Myocyte (in vitro differentiated cells): ENCODE data around the gene NMT2. TPM values are rescaled to one million over a fixed set of nuclear protein-coding genes. Genes with fewer than 3 reads are reported as not detected.

Experiments
- DNase-seq: peaks from one replicate; pipeline ENCODE4 v3.0.0-alpha.2; 2012; ENCODE audit warnings: low read depth
- total RNA-seq: library from RNA; depleted of rRNA; stranded (reverse); fragments of >200 nt; gene quantifications from 2 replicates; pipeline ENCODE4 v1.2.3, GENCODE V29; 2014

NMT2 gene
- total RNA-seq, 1 donor from 2014 or later, result 16.6 TPM

DNA sequence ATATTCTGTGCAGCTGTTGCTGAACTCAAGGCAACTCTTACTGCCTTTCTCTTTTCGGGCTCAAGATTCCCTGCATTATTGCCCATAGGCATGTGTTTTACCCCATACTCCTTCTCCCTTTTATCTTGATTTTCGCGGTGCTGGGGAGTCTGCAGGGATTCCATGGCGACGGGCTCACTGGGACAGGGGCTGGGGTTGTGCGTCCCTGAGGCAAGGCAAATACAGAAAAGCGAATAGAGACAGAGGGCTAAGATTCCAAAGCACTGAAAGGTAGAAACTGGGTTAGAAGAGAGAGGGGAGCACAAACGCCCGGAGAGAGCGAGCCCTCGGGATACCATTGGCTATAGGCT is 71.9 kb downstream of the NMT2 start:
- DNase-seq, result no peak

DNA sequence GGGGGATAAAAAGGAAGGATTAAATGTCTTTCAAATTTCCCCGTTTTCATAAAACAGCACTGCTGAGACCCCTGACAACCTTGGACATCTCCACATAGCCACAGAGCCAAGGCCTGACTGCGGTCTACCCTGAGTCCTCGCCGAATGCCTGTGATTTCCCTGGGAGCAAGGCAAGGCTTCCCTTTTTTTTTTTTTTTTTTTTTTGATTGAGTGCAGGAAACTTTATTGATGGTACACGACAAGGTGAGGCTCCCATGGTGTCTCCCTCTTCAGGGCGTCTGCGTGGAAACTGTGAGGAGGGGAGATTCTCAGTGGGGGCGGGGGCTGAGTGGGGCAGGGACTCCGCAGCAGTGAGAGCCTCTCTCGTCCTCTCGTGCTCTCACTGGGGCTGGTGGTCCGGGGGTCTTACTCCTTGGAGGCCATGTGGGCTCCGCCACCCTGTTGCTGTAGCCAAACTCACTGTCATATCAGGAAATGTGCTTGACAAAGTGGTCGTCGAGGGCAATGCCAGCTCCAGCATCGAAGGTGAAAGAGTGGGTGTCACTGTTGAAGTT is 75.6 kb downstream of the NMT2 start:
- DNase-seq, result no peak

DNA sequence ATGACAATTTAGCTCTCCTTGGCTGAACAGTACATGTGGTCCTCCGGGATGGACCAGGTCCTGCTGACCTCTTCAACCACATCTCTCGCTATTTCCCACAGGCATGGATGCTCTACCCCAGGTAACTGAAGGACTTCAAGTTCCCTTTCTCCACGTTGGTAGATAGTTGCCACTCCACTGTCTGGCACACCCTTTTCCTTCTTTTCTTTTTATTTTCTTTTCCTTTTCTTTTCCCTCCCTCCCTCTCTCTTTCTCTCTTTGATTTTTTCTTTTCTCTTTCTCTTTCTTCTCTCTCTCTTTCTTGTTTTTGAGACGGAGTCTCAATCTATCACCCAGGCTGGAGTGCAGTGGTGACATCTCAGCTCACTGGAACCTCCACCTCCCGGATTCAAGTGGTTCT is 77.1 kb downstream of the NMT2 start:
- DNase-seq, result no peak

DNA sequence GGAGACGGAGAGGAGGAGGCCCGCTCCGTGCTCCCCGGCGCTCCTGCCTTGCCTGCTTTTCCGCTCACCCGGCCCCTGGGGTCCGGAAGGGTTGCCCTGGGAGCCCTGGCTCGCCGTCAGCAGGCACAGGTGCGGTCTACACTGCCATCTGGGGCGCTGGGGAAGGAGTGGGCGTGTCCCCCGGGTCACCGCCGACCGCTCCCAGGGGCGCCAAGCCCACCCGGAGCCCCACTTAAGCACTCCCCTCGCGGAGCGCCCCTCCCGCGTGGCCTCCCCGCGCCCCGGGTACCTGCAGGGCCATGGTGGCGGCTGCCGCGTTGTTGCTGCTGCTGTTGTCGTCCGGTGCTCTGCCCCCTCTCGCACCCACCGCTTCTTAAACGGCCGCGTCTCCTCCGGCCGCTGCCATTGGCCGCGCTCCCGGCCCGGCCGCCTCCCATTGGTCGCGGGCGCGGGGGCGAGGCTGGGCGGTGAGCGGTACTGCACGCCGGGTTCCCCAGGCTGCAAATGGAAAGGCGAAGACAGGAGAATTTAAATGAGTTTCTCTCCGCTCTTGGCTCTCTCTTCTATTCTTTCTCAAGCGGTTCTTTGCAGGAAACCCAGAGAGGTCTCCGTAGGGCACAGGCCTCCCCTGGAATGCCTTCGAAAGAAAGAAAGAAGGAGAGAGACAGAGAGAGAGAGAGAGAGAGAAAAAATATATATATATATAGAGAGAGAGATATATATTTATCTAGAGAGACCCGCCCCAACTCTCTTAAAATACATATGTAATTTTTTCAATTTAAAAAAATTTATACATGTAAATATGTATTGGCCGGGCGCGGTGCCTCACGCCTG is 79.8 kb downstream of the NMT2 start, which contains the start of gene ACBD7:
Gene ACBD7 (minus strand): TSS at position 349 of the 834 bp plus-strand sequence. CDS start 48 bp downstream, at position 301.
- DNase-seq, result peak; percentile 86

DNA sequence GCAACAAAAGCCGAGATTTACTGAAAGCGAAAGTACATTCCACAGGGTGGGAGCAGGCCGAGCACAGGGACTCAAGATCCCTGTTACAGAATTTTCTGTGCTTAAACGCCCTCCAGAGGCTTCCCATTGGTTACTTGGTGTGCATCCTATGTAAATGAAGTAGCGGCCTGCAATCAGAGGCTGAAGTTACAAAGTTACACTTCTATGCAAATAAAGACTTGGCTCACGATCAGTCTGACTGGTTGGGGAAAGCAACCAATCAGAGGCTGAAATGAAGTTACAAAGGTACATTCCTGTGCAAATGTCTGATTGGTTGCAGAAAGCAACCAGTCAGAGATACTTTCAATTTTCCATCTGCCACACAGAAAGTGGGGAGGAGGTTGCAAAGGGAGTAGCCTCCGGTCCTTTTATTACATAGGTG is 84.0 kb downstream of the NMT2 start:
- DNase-seq, result peak; percentile 90

DNA sequence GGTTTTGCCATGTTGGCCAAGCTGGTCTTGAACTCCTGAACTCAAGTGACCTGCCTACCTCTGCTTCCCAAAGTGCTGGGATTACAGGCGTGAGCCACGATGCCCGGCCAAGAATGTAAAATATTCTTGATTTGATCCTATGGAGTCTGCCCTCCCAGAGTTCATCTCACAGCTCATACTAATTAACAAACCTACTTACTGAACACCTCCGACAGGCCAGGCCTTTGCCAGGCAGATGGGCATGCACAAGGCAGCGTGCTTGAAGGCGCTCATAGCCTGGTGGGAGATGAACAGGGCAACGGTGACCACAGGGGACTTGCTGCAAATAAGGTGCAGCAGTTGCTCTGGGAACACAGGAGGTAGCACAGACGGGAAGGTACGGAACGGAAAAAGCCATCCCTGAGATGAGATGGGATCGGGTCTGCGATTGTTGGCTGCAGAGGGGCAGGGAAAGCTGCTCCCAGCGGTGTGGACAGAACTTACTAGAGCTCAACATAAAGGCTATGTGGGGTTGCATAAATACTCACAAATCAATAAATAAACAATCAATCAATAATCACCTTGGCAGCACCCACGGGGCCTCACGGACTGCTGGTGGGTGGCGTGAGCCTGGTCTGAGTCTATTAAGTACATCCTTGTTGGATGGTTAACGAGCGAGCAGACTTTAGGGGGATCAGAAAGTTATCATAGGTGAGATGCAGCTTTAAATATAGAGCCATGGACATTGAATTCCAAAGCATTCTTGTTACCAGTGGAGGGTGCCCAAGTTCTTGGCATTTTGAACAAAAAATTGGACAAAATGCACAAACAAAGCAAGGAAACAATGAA is 84.6 kb downstream of the NMT2 start:
- no peak for DNase-seq

DNA sequence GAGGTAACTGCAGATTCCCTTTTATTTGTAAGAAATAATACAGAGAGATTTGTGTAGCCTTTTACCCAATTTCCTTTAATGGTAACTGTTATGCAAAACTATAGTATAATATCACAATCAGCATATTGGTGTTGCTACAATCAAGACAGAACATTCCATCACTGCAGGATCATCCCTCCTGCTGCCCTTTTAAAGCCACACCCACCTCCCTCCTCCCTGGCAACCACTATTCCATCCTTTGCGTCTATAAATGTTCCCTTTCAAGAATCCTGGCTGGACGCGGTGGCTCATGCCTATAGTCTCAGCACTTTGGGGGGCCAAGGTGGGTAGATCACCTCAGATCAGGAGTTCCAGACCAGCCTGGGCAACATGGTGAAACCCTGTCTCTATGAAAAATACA is 93.1 kb downstream of the NMT2 start:
- no peak for DNase-seq

DNA sequence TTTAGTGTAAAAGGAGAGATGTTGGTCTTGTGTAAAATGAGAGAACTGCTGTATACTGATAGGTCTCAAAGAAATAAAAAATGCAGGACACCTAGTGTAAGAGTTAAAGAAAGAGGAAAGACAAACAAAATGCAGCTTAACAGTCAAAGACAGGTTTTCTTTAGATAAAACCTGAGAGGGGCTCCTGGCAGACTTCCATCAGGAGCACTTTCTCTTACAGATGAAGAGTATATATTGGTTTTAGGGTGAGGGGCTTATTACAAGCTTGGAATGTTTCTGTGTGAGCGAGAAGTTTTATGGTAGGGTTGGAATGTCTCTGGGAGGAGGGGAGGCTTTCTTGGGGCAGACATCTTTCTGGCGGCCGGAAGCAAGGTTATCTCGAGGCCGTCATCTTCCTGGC is 96.1 kb downstream of the NMT2 start:
- no peak for DNase-seq

DNA sequence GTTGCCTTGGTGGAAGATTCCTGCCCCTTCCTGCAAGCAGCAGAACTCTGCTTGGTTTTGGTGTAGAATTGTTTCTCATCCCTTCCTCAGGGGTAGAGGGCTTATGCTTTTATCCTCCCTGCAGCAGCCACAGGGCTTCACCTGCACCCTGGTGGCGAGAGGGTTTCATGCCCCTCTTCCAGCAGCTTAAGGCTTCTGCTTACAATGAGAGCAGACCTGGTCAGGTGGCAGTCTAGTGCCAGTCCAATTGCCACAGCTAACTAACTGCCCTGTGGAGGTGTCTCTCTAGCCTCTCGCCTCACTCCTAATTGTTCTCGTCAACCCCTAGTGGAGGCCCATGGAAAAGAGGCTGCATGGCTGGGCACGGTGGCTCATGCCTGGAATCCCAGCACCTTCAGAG is 99.3 kb downstream of the NMT2 start:
- DNase-seq, result no peak

DNA sequence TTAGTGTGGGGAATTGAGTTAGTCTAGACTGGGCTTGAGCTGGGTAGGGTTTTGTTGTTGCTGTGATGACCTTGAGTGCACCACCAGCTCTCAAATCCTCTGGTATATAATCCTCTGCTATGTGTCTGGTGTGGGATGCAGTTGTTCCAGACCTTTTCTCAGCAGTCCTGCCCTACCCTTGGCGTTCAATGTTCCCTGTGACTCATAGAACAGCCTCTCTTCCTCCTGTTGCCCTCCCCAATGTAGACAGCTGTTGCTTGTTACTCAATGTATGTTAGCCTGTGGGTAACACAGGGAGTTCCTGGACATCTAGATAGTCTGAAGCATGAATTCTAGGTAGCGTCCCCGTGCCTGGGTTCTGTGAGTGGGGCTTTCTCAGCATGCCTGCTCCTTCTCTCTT is 99.7 kb downstream of the NMT2 start:
- DNase-seq, result peak; percentile 91

DNA sequence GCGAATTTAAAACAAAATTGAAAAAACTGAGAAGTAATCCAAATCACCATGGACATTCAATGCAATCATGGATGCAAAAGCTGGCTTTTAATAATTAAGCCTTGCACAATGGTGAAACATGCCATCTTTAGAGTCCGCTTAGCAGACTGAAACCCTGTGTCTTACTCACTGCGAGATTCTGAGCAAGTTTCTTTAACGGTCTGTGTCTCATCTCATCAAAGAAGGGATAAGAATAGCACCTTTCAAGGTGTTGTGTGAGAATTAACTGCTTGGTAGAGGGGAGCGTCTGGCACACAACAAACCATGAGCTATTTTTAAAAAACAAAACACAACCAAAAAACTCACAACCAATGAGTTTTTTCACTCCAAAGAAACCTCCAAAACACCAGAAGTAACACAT is 101.3 kb downstream of the NMT2 start:
- DNase-seq, result no peak

DNA sequence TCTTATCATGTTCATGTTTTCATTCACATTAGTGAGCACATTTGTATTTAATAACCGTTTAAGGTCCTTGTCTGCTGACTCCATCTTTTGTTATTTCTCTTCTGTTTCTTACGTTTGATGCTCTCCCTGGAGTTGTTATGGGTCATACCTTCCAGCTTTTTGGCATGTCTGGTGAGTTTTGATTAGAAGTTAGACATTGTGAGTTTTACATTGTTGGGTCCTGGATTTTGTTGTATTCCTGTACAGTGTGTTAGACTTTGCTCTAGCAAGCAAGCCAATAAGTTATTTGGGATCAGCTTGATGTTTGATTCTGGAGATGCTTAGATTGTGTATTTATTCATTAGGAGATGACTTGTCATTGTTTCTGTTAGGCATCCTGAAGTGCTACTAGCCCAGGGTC is 107.9 kb downstream of the NMT2 start:
- no peak for DNase-seq

DNA sequence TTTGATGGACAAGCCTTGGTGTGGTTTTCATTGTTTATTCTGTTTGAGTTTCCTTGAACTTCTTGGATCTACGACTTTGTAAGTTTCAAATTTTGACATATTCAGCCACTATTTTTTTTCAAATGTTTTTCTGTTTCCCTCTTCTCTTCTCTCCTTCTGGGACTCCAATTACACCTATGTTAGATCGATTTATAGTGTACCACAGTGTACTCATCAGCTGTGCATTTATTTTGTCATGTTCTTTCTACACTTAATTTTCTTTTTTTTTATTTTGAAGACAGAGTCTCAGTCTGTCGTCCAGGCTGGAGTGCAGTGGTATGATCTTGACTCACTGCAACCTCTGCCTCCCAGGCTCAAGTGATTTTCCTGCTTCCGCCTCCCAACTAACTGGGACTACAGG is 108.6 kb downstream of the NMT2 start:
- no peak for DNase-seq

DNA sequence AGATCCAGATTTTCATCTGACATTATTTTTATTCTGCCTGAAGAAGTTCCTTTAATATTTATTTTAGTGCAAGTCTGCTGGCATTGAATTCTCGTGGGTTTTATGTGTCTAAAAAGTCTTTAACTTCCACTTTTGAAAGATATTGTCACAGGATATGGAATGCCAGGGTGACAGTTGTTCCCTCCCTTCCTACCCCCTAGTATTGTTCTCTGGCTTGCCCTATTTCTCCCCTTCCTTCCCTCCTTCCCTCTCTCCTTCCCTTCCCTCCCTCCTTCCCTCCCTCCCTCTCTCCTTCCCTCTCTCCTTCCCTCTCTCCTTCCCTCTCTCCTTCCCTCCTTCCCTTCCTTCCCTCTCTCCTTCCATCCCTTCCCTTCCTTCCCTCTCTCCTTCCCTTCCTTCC is 109.8 kb downstream of the NMT2 start:
- DNase-seq, result no peak

Other genes with a start within 250 kb of the NMT2 start
- gene DCLRE1C, start 214.6 kb downstream of the NMT2 start, total RNA-seq, result 6.8 and 7.0 TPM in 2 replicates
- not detected in 2 replicates for gene MEIG1, start 209.3 kb downstream of the NMT2 start, total RNA-seq
- not detected in 2 replicates for gene OLAH, start 124.8 kb downstream of the NMT2 start, total RNA-seq
- 0.35 and 0.42 TPM in 2 replicates for gene ACBD7, start 79.9 kb downstream of the NMT2 start, total RNA-seq
- 13.3 and 13.8 TPM in 2 replicates for gene RPP38, start 71.3 kb downstream of the NMT2 start, total RNA-seq
- gene FAM171A1, start 202.6 kb upstream of the NMT2 start, total RNA-seq, result 14.0 and 15.0 TPM in 2 replicates